Hepatocyte (in vitro differentiated cells): ENCODE measurements around the gene AGBL5. TPM values are rescaled to one million over a fixed set of nuclear protein-coding genes. Genes with fewer than 3 reads are reported as not detected.

Source experiments
- DNase-seq: peaks from one replicate; pipeline ENCODE4 v3.0.0-alpha.2; 2016; ENCODE audit warnings: low spot score
- H2AFZ ChIP-seq: fragments of 200-600 bp; sonication (generic); 2 replicates; pipeline ENCODE4 v1.6.0; 2016; ENCODE audit warnings: antibody characterized with exemption, mild to moderate bottlenecking
- H3K27ac ChIP-seq: fragments of 200-600 bp; sonication (generic); 2 replicates; pipeline ENCODE4 v1.5.1; 2016; ENCODE audit warnings: mild to moderate bottlenecking
- H3K27me3 ChIP-seq: fragments of 200-600 bp; sonication (generic); 2 replicates; pipeline ENCODE4 v1.6.1; 2016
- H3K36me3 ChIP-seq: fragments of 200-600 bp; sonication (generic); replicated peaks from 2 replicates; pipeline ENCODE4 v1.5.1; 2016; ENCODE audit warnings: low read depth; ENCODE audit not compliant: insufficient read depth
- H3K4me1 ChIP-seq: fragments of 200-600 bp; sonication (generic); 2 replicates; pipeline ENCODE4 v1.5.1; 2016; ENCODE audit warnings: mild to moderate bottlenecking, moderate library complexity; ENCODE audit not compliant: insufficient read depth
- H3K4me2 ChIP-seq: fragments of 200-600 bp; sonication (generic); 2 replicates; pipeline ENCODE4 v1.6.0; 2016
- H3K4me3 ChIP-seq: fragments of 200-600 bp; sonication (generic); 2 replicates; pipeline ENCODE4 v1.5.1; 2016; ENCODE audit warnings: mild to moderate bottlenecking
- H3K79me2 ChIP-seq: fragments of 200-600 bp; sonication (generic); 2 replicates; pipeline ENCODE4 v1.6.0; 2017; ENCODE audit warnings: mild to moderate bottlenecking
- H3K9me2 ChIP-seq: fragments of 200-600 bp; sonication (generic); replicated peaks from 2 replicates; pipeline ENCODE4 v1.6.0; 2017; ENCODE audit warnings: mild to moderate bottlenecking; ENCODE audit not compliant: insufficient read depth
- H3K9me3 ChIP-seq: fragments of 200-600 bp; sonication (generic); 2 replicates; pipeline ENCODE4 v1.5.1; 2016; ENCODE audit warnings: low read depth, mild to moderate bottlenecking
- H4K20me1 ChIP-seq: fragments of 200-600 bp; sonication (generic); 2 replicates; pipeline ENCODE4 v1.6.0; 2016; ENCODE audit warnings: mild to moderate bottlenecking; ENCODE audit not compliant: insufficient read depth, poor library complexity, severe bottlenecking
- EZH2 ChIP-seq: fragments of 200-600 bp; sonication (generic); IDR thresholded peaks from 2 replicates; pipeline ENCODE4 v1.6.1; 2016; ENCODE audit warnings: antibody characterized with exemption, mild to moderate bottlenecking, borderline replicate concordance
- EZH2phosphoT487 ChIP-seq: fragments of 200-600 bp; sonication (generic); IDR thresholded peaks from one replicate; pipeline ENCODE4 v1.6.1; 2018; ENCODE audit warnings: antibody characterized with exemption, mild to moderate bottlenecking, low read depth, moderate library complexity; ENCODE audit not compliant: unreplicated experiment, severe bottlenecking
- WGBS: methylation state at CpG from one replicate; pipeline ENCODE4 v1.1.6; 2016; ENCODE audit warnings: low lambda C conversion rate; ENCODE audit errors: missing lambda C conversion rate; 5-methylcytosine and 5-hydroxymethylcytosine counted together
- polyA plus RNA-seq: library from polyadenylated mRNA; unstranded; fragments of >200 nt; fragmentation: Nextera tagmentation; extraction: Ambion mirVana; gene quantifications from 2 replicates; pipeline ENCODE4 v1.2.1, GENCODE V29; 2016
- total RNA-seq: library from RNA; depleted of rRNA; stranded (reverse); fragments of >200 nt; gene quantifications from 2 replicates; pipeline ENCODE4 v1.2.3, GENCODE V29; 2014
- TF ChIP-seq, protein P1 (sequence below): fragments of 200-600 bp; sonication (generic); IDR thresholded peaks from 2 replicates; pipeline ENCODE4 v1.5.1; 2016; ENCODE audit warnings: antibody characterized with exemption, mild to moderate bottlenecking; ENCODE audit not compliant: poor library complexity

Gene AGBL5
- total and polyA plus RNA-seq, 2 experiments from 2014 or later, result 12.9 to 20.2 TPM

DNA sequence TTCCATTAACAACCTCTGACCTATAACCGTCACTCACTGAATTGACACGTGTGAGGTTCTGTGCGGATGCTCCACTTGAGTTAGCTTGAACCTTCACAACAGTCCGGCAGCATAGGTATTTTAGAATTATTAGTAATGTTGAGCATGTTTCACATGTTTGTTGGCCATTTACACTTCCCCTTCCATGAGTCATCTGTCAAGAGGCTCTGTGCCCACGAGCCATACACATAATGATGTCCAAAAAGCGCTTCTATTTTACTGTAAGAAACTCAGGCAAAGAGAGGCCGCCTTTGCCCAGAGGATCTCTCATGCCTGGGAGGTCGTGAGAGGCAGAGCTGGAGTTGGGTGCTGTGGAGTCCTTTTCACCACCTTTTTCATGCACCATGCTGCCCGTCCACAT lies 47.6 kb upstream of the AGBL5 start:
- H4K20me1 ChIP-seq, result no peaks in the 10 kb centered on the region
- H2AFZ ChIP-seq, result no peak overlapping the region
- no peak overlapping the region for H3K4me2 ChIP-seq
- H3K27me3 ChIP-seq, result no peaks in the 10 kb centered on the region
- H3K4me3 ChIP-seq, result no peak overlapping the region
- no peaks in the 10 kb centered on the region for H3K9me3 ChIP-seq
- no peaks in the 10 kb centered on the region for H3K79me2 ChIP-seq
- H3K27ac ChIP-seq, result no peak overlapping the region
- no peak for DNase-seq
- peaks cover 17% of the 10 kb centered on the region for H3K4me1 ChIP-seq
- no peaks in the 10 kb centered on the region for H3K36me3 ChIP-seq
- TF ChIP-seq EZH2phosphoT487, result no peak
- TF ChIP-seq EZH2, result no peak
- TF ChIP-seq, protein P1, sequence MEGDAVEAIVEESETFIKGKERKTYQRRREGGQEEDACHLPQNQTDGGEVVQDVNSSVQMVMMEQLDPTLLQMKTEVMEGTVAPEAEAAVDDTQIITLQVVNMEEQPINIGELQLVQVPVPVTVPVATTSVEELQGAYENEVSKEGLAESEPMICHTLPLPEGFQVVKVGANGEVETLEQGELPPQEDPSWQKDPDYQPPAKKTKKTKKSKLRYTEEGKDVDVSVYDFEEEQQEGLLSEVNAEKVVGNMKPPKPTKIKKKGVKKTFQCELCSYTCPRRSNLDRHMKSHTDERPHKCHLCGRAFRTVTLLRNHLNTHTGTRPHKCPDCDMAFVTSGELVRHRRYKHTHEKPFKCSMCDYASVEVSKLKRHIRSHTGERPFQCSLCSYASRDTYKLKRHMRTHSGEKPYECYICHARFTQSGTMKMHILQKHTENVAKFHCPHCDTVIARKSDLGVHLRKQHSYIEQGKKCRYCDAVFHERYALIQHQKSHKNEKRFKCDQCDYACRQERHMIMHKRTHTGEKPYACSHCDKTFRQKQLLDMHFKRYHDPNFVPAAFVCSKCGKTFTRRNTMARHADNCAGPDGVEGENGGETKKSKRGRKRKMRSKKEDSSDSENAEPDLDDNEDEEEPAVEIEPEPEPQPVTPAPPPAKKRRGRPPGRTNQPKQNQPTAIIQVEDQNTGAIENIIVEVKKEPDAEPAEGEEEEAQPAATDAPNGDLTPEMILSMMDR, result no peak
- H3K9me2 ChIP-seq, result no peaks in the 10 kb centered on the region
- 82% methylated on average over 9 of the region's 9 CpGs for WGBS

DNA sequence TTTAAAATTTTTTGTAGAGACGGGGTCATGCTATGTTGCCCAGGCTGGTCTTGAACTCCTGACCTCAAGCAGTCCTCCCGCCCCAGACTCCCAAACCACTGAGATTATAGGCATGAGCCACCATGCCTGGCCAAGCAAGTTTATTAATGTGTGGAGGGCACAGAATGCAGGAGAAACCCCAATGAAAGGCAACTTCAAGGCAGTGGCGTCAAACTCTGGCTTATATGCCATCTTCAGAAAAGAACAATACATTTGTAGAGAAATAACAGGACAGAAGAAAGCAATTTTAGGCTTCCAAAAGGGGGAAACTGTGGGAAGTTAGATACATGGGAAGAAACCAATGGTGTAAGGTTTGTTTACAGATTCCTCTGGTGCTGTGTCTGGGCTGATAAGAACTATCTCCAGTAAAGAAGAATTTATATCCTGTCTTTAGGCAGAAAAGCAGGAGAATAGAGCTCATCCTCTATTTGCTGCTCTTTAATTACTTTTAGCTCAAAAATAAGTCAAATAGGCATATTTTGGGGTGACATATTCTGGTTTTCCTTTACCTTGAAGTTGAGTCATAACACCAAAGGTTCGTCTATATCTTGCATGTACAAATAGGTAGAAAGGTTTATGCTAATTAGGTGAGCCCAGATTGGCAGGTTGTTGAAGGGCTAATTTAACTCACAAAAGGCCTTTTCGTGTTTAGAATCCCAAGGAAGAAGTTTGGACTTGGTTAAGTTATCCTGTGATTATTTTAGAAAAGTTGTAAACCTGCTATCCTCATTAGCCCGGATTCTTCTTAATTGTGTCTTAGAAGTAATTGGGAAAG lies 44.7 kb upstream of the AGBL5 start:
- no peaks in the 10 kb centered on the region for H3K9me3 ChIP-seq
- TF ChIP-seq, protein P1, result no peak
- TF ChIP-seq EZH2phosphoT487 (no peak), EZH2 (no peak)
- DNase-seq, result no peak
- peaks cover 21% of the 10 kb centered on the region for H3K4me1 ChIP-seq
- peak overlapping the region; percentile 2 for H3K27ac ChIP-seq
- no peaks in the 10 kb centered on the region for H3K36me3 ChIP-seq
- no peaks in the 10 kb centered on the region for H3K27me3 ChIP-seq
- no peaks in the 10 kb centered on the region for H4K20me1 ChIP-seq
- H3K4me3 ChIP-seq, result no peak overlapping the region
- WGBS, result 42% methylated on average over 6 of the region's 6 CpGs
- no peak overlapping the region for H2AFZ ChIP-seq
- H3K4me2 ChIP-seq, result peak overlapping the region; percentile 58
- no peaks in the 10 kb centered on the region for H3K9me2 ChIP-seq
- H3K79me2 ChIP-seq, result peaks cover 3% of the 10 kb centered on the region

DNA sequence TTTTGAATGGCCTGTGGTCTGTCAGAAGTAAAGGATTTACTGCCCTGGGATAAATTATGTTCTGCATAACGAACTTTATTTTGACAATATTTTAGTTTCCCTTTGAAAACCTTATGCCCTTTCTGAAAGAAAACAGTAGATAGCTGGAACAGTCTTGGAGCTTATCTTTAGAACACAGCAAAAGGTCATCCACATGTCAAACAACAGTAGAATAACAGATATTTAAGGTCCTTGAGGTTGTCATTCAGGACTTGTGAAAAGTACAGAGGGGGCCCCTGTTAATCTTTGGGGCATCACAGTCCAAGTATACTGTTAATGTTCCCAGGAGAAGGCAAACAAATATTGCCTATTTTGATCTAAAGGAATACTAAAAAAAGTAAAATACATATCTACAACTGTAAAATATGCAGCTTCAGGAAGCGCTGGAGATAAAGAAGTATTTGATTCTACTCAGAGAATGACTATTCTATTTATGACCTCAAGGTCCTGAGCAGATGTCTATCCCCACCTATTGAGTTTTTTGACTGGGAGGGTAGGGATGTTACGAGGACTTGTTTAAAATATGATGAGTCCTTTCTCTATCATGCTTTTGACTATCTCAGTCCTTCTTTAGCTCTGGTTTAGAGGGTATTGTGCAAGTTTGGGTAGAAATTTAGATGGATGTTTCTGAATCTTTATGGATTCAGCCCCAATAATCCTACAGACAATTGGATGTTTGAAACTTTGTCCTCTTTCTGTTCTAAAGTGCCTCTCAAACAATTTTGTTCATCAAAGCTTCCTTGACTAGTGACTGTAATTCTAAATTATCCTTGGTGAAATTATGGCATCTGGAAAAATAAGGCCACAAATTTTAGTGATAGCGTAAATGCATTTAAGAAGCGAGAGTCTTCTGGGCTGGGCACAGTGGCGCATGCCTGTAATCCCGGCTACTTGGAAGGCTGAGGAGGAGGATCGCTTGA lies 43.8 kb upstream of the AGBL5 start:
- no peak overlapping the region for H2AFZ ChIP-seq
- no peak overlapping the region for H3K4me3 ChIP-seq
- H3K9me3 ChIP-seq, result no peaks in the 10 kb centered on the region
- H3K27me3 ChIP-seq, result no peaks in the 10 kb centered on the region
- TF ChIP-seq EZH2phosphoT487 (no peak), EZH2 (no peak)
- TF ChIP-seq, protein P1, result no peak
- no peak for DNase-seq
- peaks cover 3% of the 10 kb centered on the region for H3K79me2 ChIP-seq
- H3K4me1 ChIP-seq, result peaks cover 21% of the 10 kb centered on the region
- H3K9me2 ChIP-seq, result no peaks in the 10 kb centered on the region
- no peaks in the 10 kb centered on the region for H3K36me3 ChIP-seq
- peak overlapping the region; percentile 58 for H3K4me2 ChIP-seq
- WGBS, result 66% methylated on average over 8 of the region's 8 CpGs
- H3K27ac ChIP-seq, result peak overlapping the region; percentile 2
- no peaks in the 10 kb centered on the region for H4K20me1 ChIP-seq
